GM12891 (cell line): ENCODE measurements around the gene MAD1L1.

Source experiments
- POLR2A ChIP-seq: IDR thresholded peaks from 2 replicates; pipeline ENCODE4 v1.6.1; 2011; ENCODE audit warnings: low read depth, low read length, control low read depth
- POU2F2 ChIP-seq: IDR thresholded peaks from 2 replicates; pipeline ENCODE4 v1.6.1; 2011; ENCODE audit warnings: low read depth, mild to moderate bottlenecking, control low read depth, low read length, moderate library complexity

- no peak for TF ChIP-seq POLR2A
- no peak for TF ChIP-seq POU2F2
These were observed 126.8 kb downstream of the MAD1L1 start for GRCh38 chr7:2105917-2106316.
